ENCODE measurements around the gene BSG. TPM values are rescaled to one million over a fixed set of nuclear protein-coding genes. Genes with fewer than 3 reads are reported as not detected.

The BSG gene
- total RNA-seq, 1 experiment from 2014 or later: 758 TPM

DNA sequence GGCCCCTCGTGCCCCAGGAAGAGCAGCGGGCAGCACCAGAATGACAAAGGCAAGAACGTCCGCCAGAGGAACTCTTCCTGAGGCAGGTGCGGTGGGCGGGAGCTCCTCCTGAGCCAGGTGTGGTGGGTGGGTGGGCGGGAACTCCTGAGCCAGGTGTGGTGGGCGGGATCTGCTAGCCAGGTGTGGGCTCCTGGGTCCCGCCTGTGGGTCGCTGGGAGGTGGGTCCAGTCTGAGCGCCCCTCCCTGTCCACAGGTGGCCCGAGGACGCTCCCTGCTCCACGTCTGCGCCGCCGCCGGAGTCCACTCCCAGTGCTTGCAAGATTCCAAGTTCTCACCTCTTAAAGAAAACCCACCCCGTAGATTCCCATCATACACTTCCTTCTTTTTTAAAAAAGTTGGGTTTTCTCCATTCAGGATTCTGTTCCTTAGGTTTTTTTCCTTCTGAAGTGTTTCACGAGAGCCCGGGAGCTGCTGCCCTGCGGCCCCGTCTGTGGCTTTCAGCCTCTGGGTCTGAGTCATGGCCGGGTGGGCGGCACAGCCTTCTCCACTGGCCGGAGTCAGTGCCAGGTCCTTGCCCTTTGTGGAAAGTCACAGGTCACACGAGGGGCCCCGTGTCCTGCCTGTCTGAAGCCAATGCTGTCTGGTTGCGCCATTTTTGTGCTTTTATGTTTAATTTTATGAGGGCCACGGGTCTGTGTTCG lies 10.3 kb downstream of the BSG start (continued):
- TF ChIP-seq, protein P1, sequence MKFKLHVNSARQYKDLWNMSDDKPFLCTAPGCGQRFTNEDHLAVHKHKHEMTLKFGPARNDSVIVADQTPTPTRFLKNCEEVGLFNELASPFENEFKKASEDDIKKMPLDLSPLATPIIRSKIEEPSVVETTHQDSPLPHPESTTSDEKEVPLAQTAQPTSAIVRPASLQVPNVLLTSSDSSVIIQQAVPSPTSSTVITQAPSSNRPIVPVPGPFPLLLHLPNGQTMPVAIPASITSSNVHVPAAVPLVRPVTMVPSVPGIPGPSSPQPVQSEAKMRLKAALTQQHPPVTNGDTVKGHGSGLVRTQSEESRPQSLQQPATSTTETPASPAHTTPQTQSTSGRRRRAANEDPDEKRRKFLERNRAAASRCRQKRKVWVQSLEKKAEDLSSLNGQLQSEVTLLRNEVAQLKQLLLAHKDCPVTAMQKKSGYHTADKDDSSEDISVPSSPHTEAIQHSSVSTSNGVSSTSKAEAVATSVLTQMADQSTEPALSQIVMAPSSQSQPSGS (CRISPR knock-in tag; IDR thresholded peaks at IDR 0.05; ENCODE audit: borderline replicate concordance, low read depth): no peak
- TF ChIP-seq NFYB (CRISPR knock-in tag; conservative IDR thresholded peaks at IDR 0.05; ENCODE audit: low read depth) (no peak), CREM (CRISPR knock-in tag; IDR thresholded peaks at IDR 0.05) (no peak)
- TF ChIP-seq, protein P2, sequence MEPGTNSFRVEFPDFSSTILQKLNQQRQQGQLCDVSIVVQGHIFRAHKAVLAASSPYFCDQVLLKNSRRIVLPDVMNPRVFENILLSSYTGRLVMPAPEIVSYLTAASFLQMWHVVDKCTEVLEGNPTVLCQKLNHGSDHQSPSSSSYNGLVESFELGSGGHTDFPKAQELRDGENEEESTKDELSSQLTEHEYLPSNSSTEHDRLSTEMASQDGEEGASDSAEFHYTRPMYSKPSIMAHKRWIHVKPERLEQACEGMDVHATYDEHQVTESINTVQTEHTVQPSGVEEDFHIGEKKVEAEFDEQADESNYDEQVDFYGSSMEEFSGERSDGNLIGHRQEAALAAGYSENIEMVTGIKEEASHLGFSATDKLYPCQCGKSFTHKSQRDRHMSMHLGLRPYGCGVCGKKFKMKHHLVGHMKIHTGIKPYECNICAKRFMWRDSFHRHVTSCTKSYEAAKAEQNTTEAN (CRISPR knock-in tag; IDR thresholded peaks at IDR 0.05): no peak
- TF ChIP-seq, protein P3, sequence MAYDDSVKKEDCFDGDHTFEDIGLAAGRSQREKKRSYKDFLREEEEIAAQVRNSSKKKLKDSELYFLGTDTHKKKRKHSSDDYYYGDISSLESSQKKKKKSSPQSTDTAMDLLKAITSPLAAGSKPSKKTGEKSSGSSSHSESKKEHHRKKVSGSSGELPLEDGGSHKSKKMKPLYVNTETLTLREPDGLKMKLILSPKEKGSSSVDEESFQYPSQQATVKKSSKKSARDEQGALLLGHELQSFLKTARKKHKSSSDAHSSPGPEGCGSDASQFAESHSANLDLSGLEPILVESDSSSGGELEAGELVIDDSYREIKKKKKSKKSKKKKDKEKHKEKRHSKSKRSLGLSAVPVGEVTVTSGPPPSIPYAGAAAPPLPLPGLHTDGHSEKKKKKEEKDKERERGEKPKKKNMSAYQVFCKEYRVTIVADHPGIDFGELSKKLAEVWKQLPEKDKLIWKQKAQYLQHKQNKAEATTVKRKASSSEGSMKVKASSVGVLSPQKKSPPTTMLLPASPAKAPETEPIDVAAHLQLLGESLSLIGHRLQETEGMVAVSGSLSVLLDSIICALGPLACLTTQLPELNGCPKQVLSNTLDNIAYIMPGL (CRISPR knock-in tag; IDR thresholded peaks at IDR 0.05): no peak

DNA sequence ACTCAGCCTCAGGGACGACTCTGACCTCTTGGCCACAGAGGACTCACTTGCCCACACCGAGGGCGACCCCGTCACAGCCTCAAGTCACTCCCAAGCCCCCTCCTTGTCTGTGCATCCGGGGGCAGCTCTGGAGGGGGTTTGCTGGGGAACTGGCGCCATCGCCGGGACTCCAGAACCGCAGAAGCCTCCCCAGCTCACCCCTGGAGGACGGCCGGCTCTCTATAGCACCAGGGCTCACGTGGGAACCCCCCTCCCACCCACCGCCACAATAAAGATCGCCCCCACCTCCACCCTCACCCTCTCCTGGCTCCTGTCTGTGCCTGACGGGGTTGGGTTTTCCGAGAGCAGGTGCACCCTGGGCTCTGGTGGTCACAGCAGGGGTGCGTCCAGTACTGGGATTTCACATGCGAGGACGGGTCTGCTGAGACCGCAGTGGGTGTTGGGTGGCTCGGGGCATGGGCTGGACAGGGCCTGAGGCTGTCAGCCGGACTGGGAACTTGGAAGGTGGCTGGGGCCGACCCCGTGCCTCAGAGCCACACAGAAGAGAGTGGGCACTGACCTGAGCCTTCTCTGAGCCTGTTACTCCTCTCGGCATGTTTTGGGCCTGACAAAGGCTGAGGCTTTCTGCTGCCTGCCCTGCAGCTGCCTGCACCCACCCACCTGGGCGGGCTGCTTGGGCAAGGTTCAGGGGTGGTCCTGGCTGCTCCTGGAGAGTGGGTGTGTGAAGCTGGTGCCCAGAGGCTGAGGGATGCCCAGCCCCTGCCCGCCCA lies 11.0 kb downstream of the BSG start:
- ATAC-seq (no peak), DNase-seq (ENCODE audit: low spot score) (no peak)
- Mint-ChIP-seq H3K36me3 (0 out of 2 replicates have a peak, but pooled peaks cover 2% of the 10 kb centered on the region), H3K4me1 (peaks cover 4% of the 10 kb centered on the region; the same call in 1 of the 2 replicates), H3K9me3 (no peaks in the 10 kb centered on the region), H3K27me3 (ENCODE audit: low read depth) (peaks cover 5% of the 10 kb centered on the region), H3K4me3 (no peak overlapping the region), H3K27ac (peak overlapping the region; percentile 95)
- POLR2A ChIA-PET: interaction anchor here (0.6 to 0.9 kb wide), 4 partner anchors 8 to 136 kb away, joined by 3 read pairs; partner anchors contain the start of genes BSG and RNF126
- TF ChIP-seq ZNF423 (CRISPR knock-in tag; IDR thresholded peaks at IDR 0.05) (no peak), FOXP1 (CRISPR knock-in tag; IDR thresholded peaks at IDR 0.05; ENCODE audit: borderline replicate concordance) (no peak), FOXJ3 (CRISPR knock-in tag; IDR thresholded peaks at IDR 0.05; ENCODE audit: borderline replicate concordance) (no peak), GABPB1 (CRISPR knock-in tag; IDR thresholded peaks at IDR 0.05) (no peak), OVOL2 (CRISPR knock-in tag; IDR thresholded peaks at IDR 0.05; ENCODE audit: borderline replicate concordance) (no peak), TP53 (CRISPR knock-in tag; IDR thresholded peaks at IDR 0.05) (no peak), MYBL2 (CRISPR knock-in tag; IDR thresholded peaks at IDR 0.05) (no peak), ZNF219 (CRISPR knock-in tag; IDR thresholded peaks at IDR 0.05; ENCODE audit: borderline replicate concordance) (no peak)
- TF ChIP-seq, protein P4, sequence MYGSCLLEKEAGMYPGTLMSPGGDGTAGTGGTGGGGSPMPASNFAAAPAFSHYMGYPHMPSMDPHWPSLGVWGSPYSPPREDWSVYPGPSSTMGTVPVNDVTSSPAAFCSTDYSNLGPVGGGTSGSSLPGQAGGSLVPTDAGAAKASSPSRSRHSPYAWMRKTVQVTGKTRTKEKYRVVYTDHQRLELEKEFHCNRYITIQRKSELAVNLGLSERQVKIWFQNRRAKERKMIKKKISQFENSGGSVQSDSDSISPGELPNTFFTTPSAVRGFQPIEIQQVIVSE (CRISPR knock-in tag; IDR thresholded peaks at IDR 0.05; ENCODE audit: borderline replicate concordance): no peak
- TF ChIP-seq, protein P5, sequence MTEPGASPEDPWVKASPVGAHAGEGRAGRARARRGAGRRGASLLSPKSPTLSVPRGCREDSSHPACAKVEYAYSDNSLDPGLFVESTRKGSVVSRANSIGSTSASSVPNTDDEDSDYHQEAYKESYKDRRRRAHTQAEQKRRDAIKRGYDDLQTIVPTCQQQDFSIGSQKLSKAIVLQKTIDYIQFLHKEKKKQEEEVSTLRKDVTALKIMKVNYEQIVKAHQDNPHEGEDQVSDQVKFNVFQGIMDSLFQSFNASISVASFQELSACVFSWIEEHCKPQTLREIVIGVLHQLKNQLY (CRISPR knock-in tag; IDR thresholded peaks at IDR 0.05): no peak
- TF ChIP-seq, protein P6, sequence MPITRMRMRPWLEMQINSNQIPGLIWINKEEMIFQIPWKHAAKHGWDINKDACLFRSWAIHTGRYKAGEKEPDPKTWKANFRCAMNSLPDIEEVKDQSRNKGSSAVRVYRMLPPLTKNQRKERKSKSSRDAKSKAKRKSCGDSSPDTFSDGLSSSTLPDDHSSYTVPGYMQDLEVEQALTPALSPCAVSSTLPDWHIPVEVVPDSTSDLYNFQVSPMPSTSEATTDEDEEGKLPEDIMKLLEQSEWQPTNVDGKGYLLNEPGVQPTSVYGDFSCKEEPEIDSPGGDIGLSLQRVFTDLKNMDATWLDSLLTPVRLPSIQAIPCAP (CRISPR knock-in tag; IDR thresholded peaks at IDR 0.05): no peak
- CTCF ChIA-PET: interaction anchor here (0.8 to 5.3 kb wide), 12 partner anchors 8 to 199 kb away, joined by 3 to 32 read pairs (median 5); partner anchors contain the start of genes CDC34 and RNF126

Measured in WTC11 (cell line).